Adrenal gland (tissue), 12 donors: ENCODE results near the gene PRDM16. TPM values are rescaled to one million over a fixed set of nuclear protein-coding genes. Genes with fewer than 3 reads are reported as not detected.

Experiments used
- DNase-seq, 7 donors: peaks; one replicate each; pipeline ENCODE4 v3.0.0-alpha.2; 2019 to 2020
- H3K27ac ChIP-seq, 5 donors: fragments of 200-600 bp; sonication (generic) in 4 of 5; 1 replicate in 3 of 5; 2 replicates in 2 of 5; pipeline versions ENCODE4 v1.5.1 to v1.8.0; 2016 to 2020; ENCODE audit warnings: mild to moderate bottlenecking in 1 of 5
- H3K27me3 ChIP-seq: fragments of 200-600 bp; 2 replicates; pipeline ENCODE4 v1.8.0; 2021
- H3K36me3 ChIP-seq, 2 donors: fragments of 200-600 bp; replicated peaks in 1 of 2; 1 replicate in 1 of 2; 2 replicates in 1 of 2; pipeline versions ENCODE4 v1.5.1 to v1.8.0; 2018 to 2022
- H3K4me1 ChIP-seq, 2 donors: fragments of 200-600 bp; replicated peaks in 1 of 2; 1 replicate in 1 of 2; 2 replicates in 1 of 2; pipeline versions ENCODE4 v1.5.1 to v1.8.0; 2018 to 2021
- H3K4me3 ChIP-seq, 4 donors: fragments of 200-600 bp; sonication (generic) in 3 of 4; one replicate each; pipeline ENCODE4 v1.5.1; 2016 to 2018
- H3K9me3 ChIP-seq, 3 donors: fragments of 200-600 bp; sonication (generic) in 1 of 3; replicated peaks in 1 of 3; 1 replicate in 2 of 3; 2 replicates in 1 of 3; pipeline versions ENCODE4 v1.5.1 to v1.8.0; 2016 to 2021
- POLR2A ChIP-seq, 2 donors: fragments of 450-650 bp; IDR thresholded peaks; one replicate each; pipeline ENCODE4 v1.6.1; 2017; ENCODE audit warnings: antibody characterized with exemption in 2 of 2, mild to moderate bottlenecking in 2 of 2, moderate library complexity in 1 of 2
- WGBS, 4 donors: extraction: QIAGEN DNeasy Blood & Tissue Kit in 2 of 4; methylation state at CpG; one replicate each; pipeline versions ENCODE4 v1.1.5 to v1.1.7; 2013 to 2017; 5-methylcytosine and 5-hydroxymethylcytosine counted together
- intact Hi-C, 2 donors: fragments of 100-400 bp; cut with DNase I; formaldehyde crosslinking; loops; one replicate each; pipeline versions ENCODE4 v1.14.1 to v1.15.0; 2022 to 2023
- polyA plus RNA-seq, 3 donors: library from polyadenylated mRNA; stranded (reverse); fragments of 200-250 nt in 2 of 3; fragments of 350-450 nt in 1 of 3; fragmentation: Illumina TruSeq in 1 of 3; extraction: RNeasy Lipid Tissue Mini Kit (QIAGEN cat#74804) in 1 of 3; gene quantifications; one replicate each; pipeline ENCODE4 v1.2.3, GENCODE V29; 2013 to 2014
- total RNA-seq, 9 donors: library from RNA; depleted of rRNA in 4 of 9; stranded (reverse); fragments of >200 nt in 4 of 9; fragments of 120-200 nt in 1 of 9; fragmentation: NEBNext Ultra II Directional in 1 of 9; extraction: Animal tissue kit (Norgen Biotek cat#: 25700) in 1 of 9; gene quantifications; one replicate each; pipeline versions ENCODE4 v1.1.0 to v1.2.4, GENCODE V29; 2013 to 2023
- TF ChIP-seq, protein P1 (sequence below), 6 experiments: fragments of 450-650 bp in 4 of 6; fragments of 200-600 bp in 2 of 6; sonication (generic) in 1 of 6; IDR thresholded peaks; 1 replicate in 5 of 6; 2 replicates in 1 of 6; pipeline versions ENCODE4 v1.5.1 to v1.8.0; 2016 to 2021; ENCODE audit warnings: antibody characterized with exemption in 6 of 6, mild to moderate bottlenecking in 2 of 6, moderate library complexity in 1 of 6
- donor health status: healthy with polysubstance abuse.
- donor health status: Bipolar disorder and iron deficiency.
- donor health status: DM: yes; HTN: yes; CAD: no.
- donor health status: DM: no; HTN: no; CAD: no.
- donor health status: DM: no; HTN: no; CAD: no.
- donor health status: DM: yes; HTN: yes; CAD: no.

Gene PRDM16
- total and polyA plus RNA-seq, 12 donors, result 0.04 to 2.8 (median 0.61) TPM; not detected in 1

DNA sequence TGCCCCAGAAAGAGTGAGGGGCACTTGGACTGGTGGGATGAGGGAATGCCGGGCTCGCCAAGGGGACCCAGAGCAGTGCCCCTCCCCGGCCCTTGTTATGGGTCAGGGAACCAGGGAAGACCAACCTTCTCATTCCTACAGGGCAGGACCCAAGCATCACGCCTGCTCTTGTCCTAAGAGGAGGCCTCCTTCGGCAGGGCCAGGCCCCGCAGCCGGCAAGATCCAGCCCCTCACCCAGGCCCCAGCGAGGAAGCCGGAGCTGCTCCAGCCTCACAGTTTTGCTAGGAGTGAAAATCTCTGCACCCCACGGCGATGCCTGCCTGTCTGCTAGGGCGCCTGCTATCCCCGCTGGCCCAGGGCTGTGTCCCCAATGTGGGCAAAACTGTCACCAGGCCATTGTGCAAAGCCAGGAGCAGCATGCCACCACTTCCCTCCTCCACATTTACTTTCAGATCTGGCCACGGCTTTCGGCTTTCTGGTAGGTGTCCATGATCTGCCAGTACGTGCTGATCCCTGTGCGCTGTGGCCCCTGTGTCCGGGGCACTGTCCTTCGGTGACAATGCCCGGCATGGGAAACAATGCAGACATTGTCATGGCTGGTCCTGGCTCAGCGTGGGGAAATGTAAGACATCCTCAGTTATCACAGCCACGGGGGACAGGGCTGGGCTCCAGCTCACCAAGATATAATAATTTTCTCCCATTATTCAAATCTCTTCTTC, 38.2 kb upstream of the PRDM16 start:
- 77 to 83% (median 82%) methylated on average over 8 to 22 of the region's 22 CpGs for WGBS, 4 donors
- no peak for DNase-seq
- no peaks in the 10 kb centered on the region for H3K9me3 ChIP-seq
- no peak overlapping the region for H3K4me3 ChIP-seq
- H3K36me3 ChIP-seq, result no peaks in the 10 kb centered on the region
- TF ChIP-seq, protein P1, sequence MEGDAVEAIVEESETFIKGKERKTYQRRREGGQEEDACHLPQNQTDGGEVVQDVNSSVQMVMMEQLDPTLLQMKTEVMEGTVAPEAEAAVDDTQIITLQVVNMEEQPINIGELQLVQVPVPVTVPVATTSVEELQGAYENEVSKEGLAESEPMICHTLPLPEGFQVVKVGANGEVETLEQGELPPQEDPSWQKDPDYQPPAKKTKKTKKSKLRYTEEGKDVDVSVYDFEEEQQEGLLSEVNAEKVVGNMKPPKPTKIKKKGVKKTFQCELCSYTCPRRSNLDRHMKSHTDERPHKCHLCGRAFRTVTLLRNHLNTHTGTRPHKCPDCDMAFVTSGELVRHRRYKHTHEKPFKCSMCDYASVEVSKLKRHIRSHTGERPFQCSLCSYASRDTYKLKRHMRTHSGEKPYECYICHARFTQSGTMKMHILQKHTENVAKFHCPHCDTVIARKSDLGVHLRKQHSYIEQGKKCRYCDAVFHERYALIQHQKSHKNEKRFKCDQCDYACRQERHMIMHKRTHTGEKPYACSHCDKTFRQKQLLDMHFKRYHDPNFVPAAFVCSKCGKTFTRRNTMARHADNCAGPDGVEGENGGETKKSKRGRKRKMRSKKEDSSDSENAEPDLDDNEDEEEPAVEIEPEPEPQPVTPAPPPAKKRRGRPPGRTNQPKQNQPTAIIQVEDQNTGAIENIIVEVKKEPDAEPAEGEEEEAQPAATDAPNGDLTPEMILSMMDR (IDR thresholded peaks at IDR 0.05), result no peak
- TF ChIP-seq POLR2A (IDR thresholded peaks at IDR 0.05), result no peak
- intact Hi-C loops, result no loop called here
- no peaks in the 10 kb centered on the region for H3K4me1 ChIP-seq
- H3K27me3 ChIP-seq, result peaks cover 19% of the 10 kb centered on the region
- no peak overlapping the region for H3K27ac ChIP-seq

DNA sequence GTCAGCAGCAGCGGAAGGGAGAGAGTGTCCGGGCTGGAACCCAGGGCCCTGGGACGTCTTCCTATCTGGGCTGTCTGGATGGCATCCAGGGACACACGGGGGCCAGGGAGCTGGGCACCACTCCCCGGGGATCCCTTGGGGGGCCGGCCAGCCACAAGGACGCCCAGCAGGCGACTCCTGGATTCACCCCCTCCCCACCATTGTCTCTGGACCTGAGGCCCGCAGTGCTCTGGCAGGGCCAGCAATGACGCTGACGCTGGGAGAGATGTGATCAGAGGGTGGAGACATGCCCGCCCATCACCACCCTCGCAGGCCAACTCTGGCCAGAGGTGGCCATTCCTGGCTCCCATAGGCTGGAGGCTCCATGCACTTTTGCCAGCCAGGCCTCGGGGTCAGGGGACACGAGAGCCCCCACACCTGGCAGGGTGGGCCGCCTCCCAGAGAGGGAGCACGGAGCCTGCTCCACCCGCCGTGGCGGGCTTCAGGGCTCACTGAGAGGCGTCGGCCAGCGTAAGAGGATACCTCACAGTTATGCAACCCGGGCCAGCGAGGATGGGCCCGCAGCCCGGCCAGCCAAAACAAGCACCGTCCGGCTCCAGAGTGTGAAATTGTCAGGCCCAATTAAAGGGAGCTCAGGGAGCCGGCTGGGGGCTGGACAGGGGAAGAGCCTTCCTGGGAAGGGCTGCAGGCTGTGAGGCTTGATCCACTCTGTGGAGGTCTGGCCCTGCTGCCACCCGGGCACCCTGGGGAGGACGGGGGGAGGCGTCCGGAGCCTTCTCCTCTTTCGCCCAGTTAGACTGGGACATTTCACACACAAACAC, 37.4 kb upstream of the PRDM16 start:
- H3K27ac ChIP-seq, result no peak overlapping the region
- no peak overlapping the region for H3K4me3 ChIP-seq
- H3K4me1 ChIP-seq, result no peaks in the 10 kb centered on the region
- no peak for TF ChIP-seq POLR2A (IDR thresholded peaks at IDR 0.05)
- TF ChIP-seq, protein P1 (IDR thresholded peaks at IDR 0.05), result no peak
- no peaks in the 10 kb centered on the region for H3K9me3 ChIP-seq
- 66 to 77% (median 69%) methylated on average over 21 to 35 of the region's 35 CpGs for WGBS, 4 donors
- DNase-seq, result no peak
- intact Hi-C loops, result no loop called here
- no peaks in the 10 kb centered on the region for H3K36me3 ChIP-seq
- H3K27me3 ChIP-seq, result peaks cover 19% of the 10 kb centered on the region

DNA sequence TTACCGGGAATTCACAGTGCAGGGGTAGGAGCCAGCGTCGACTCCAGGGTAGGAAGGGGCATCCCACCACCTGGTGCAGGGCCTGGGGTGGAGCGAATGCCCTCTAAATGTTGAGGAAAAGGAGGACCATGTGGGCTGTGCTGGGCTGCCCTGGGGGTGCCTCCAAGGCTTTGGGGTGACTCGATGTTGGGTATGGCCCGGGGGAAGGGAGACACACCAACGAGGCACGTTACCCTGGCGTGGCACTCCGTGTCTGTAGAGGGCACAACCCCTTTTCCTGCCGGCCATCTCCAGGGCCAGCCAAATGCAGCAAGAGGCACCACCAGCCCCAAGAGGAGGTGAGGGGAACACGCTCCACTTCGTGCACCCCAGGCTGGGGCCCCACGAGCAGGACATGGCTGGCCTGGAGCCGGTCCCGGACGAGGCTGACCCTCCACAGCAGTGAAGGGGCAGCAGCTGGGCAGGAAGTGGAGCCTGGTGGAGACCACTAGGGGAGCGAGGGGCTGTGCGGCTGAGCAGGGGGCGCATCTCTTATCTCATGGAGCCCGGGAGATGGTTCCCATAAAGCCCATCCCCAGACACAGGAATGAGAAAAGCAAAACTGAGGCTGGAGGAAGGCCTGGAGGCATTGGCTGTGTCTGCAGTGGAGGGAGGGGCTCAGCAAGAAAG, 36.5 kb upstream of the PRDM16 start:
- Histone ChIP-seq H3K27me3 (peaks cover 24% of the 10 kb centered on the region), H3K27ac (no peak overlapping the region), H3K4me1 (no peaks in the 10 kb centered on the region), H3K9me3 (no peaks in the 10 kb centered on the region), H3K36me3 (no peaks in the 10 kb centered on the region), H3K4me3 (no peak overlapping the region)
- no peak for DNase-seq
- TF ChIP-seq, protein P1 (IDR thresholded peaks at IDR 0.05), result no peak
- TF ChIP-seq POLR2A (IDR thresholded peaks at IDR 0.05), result no peak
- intact Hi-C loops, result no loop called here
- 81 to 86% (median 83%) methylated on average over 16 to 21 of the region's 21 CpGs for WGBS, 4 donors
